ENCODE data around the gene CXXC4. TPM values are rescaled to one million over a fixed set of nuclear protein-coding genes. Genes with fewer than 3 reads are reported as not detected.

CXXC4 gene
- total RNA-seq, 2 experiments from 2014 or later = not detected

DNA sequence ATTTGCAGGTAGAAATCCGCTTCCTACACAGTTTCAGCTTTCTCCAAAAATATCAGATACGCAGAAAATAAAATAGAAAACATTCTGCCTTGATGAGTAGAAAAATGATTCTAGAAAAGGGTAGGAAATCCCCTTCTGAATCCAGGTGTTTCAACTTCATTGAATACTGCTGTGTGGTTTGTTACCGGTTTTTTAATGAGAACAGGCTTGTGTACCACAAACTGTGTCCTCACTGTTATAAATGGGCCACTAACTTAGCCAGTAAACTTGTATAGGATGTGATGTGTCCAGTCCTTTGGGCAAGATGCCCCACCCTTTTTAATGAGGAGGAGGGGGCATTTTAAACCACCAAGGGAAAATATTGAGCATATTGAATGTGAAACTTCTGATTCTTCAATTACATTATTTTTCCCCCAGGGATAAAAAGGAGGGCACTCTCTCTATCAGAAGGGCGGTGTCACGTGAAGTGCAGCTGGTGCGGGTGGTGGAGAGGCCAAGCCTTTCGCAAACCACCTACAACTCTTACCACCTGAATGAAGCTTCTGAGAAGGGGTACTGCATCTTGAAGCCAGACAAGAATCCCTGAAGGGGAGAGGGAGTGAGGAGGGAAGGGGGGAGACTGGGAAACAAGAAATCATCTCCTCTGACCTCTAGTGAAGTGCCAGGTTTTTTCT is 4.5 kb downstream of the CXXC4 start:
- POLR2A ChIA-PET = no interaction called here
- CTCF ChIA-PET = no interaction called here

DNA sequence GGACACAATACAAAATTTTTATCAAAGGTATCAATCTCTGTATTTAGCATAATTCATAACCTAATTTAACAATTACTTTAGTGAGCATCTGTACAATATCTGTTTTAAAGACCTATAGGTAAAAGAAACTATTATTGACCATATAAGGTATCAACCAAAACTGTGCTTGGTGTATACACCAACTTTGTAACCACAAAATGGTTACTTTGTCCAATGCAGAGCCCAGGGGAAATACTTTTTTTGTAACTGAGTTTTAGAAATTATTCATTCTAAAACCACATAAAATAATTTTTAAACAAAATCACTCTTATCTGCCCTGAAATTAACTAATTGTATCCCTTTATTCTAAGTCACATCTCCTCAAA is 5.0 kb downstream of the CXXC4 start:
- ChIA-PET POLR2A (no interaction called here), CTCF (no interaction called here)

DNA sequence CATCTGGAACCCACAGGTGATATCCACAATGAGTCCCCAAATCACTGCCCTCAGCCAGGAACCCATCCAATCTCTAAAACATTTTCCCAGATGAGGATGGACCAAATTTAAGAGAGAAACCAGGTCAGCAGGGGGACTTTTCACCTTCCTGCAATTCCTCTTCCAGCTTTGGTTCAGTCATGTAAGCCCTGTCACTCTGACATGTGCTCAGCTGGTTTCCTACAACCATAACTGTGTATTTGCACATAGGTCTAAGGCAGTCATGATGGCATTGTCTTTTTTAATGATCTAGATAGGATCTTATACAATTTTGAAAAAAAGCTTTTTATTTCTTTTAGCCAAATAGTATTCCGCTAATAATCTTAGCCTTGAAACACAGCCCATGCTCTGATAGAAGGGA is 6.5 kb downstream of the CXXC4 start:
- CTCF ChIA-PET = no interaction called here
- POLR2A ChIA-PET = no interaction called here

DNA sequence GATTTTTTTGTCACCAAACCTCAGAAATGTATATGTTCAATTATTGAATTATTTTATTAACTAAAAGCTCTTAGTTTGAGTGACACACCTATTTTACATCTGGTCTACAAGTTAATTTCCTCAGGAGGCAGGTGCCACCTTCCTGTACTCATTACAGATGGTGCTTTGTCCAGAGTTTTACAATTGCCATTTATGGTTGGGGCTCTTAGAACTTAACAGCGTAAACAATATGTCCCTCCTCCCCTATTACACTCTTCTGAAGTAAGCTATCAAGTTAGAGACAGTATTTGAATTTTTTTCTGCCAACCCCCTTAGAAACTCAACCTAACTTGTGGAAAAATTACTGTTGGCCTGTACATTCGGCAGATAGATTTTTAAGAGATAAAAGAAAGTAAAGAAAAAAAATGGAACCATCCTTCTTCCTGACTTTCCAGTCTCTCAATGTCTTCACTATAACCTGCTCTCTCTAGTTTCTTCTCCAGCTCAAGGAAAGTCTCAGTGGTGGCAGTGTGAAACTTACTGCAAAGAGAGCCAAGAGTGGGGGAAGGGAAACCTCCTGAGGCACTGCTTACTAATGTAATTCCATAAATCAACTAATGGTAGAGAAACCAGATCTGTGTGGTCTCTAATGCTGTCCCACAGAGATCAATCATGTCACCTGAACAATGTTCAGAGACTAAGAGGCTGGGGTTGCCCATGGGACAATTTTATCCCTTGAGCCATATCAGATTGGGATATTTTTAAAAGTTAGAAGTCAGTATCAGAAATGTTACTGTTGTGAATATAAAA is 7.8 kb downstream of the CXXC4 start:
- CTCF ChIA-PET = no interaction called here
- POLR2A ChIA-PET = no interaction called here

DNA sequence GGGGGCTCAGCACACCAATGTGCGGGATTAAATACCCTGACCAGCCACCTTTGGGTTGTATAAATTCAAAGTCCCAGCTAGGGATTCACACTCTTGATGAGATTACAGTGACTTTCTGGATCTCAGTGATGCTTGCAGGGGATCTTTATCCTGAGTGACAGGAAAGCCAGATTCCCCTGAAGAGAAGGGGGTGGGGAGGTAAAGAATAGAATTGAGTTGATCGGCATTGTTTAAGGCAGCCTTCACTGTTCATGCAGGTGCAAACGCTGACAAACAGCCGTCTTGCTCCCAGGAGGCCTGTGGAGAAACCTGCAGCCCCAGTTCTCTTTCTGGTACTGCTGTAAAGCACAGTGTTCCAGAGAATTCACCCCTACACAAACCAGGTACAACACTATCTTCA is 19.0 kb downstream of the CXXC4 start:
- ChIA-PET CTCF (no interaction called here), POLR2A (no interaction called here)

DNA sequence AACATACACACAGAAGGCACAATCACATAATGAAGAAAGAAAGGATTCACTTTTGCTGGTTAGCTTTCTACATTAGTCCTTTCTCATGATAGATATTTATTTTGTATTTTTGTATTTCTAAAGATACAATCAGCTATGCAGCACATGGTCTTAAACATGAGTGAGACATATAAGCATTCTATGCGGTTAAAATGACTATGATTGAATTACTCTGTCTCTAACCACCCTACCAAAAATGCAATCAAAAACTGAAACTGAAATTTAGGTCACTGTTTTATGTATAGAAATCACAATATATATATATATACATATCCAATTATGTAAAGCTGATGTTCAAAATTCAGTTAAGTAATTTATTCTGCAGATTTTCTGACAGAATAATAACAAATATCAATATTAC is 21.9 kb downstream of the CXXC4 start:
- ChIA-PET CTCF (no interaction called here), POLR2A (no interaction called here)

DNA sequence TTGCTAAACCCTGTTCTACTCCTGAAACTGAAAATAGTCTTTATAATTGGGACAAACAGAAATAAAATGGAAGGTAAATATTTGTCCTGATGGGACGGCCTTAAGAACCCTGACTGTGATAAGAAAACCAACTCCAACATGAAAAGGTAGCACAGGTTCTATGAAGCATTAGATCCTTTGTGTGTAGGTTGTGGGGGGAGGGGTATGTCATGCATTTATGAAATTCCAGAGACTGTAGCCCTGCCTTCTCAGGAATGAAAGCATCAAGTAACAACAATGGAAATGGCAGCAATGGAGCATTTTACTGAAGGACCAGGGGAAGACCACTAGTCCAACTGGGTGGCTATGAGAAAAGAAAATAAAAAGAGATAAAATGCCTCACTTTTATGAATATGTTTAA is 23.9 kb downstream of the CXXC4 start:
- ChIA-PET CTCF (no interaction called here), POLR2A (no interaction called here)

DNA sequence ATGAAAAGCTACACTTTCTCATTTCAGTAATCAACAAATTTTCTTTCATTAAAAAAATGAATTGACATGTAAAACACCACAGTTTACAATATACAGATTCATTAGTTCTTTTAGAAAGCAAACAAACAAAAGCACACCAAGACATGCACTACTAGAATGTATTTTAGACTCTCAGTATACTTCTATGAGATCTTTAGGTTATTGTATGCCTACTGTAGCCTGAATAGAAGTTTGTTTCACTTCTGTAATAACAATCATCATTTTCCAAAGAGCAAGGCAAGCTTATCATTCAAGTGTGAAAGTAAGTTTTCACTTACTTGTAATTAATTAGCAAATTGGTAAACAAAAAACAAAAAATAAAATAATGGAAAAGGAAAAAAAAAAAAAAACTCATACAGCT is 24.9 kb downstream of the CXXC4 start:
- POLR2A ChIA-PET = no interaction called here
- CTCF ChIA-PET = interaction anchor here (0.6 kb wide), 1 partner anchor 27 kb away, joined by 3 read pairs; no protein-coding TSS in a partner anchor

DNA sequence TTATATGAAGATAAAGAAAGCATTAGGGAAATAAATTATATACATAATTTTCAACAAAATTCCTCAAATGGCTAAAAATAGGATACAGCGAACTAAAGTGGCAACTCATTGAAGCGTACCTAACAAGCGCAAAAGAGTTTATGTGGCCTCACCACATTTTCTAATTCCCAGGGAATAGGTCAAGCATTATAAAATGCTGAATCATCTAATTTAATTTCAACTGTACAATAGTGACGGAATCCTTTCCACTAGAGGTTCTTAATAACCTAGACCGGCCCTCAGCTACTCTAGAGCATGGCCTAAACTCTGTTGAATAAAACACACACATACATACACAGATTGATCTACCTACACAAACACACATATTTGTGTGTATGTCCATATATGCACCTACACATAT is 29.1 kb downstream of the CXXC4 start:
- POLR2A ChIA-PET = no interaction called here
- CTCF ChIA-PET = no interaction called here

DNA sequence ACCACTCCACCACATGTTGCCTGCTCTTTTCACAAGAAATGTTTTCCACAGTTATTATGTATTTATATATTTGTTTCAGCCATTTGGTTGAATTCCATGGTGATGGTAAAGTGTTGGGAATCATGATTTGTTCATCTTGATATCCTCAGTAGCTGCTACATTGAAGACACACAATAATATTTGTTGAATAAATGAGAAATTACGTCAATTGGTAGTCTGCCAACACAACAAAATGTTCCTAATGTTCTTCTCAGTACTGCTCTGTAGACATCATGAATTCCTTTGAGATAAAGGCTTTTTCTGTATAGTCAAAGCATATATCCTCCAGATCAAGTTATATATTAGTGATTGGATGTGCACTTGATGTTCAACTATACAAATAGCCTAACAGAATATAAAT is 29.5 kb downstream of the CXXC4 start:
- ChIA-PET CTCF (no interaction called here), POLR2A (no interaction called here)

DNA sequence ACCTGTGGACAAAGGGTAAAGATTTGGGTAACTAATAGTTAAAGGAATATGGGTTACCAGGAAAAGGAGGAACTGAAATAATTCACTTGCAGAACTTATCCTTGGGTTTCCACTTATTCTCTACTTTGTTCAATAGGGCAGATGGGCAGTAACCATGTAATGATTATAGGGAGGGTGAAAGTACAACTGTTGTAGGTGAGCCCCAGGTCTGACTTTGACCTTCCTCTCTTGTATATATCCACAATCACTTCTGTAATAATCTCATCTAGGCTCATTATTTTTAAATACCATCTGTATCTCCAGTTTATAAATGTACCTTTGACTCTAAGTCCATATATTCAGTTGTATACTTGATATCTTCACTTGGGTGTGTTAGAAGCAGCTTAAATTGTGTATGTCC is 32.1 kb downstream of the CXXC4 start:
- CTCF ChIA-PET = no interaction called here
- POLR2A ChIA-PET = no interaction called here

DNA sequence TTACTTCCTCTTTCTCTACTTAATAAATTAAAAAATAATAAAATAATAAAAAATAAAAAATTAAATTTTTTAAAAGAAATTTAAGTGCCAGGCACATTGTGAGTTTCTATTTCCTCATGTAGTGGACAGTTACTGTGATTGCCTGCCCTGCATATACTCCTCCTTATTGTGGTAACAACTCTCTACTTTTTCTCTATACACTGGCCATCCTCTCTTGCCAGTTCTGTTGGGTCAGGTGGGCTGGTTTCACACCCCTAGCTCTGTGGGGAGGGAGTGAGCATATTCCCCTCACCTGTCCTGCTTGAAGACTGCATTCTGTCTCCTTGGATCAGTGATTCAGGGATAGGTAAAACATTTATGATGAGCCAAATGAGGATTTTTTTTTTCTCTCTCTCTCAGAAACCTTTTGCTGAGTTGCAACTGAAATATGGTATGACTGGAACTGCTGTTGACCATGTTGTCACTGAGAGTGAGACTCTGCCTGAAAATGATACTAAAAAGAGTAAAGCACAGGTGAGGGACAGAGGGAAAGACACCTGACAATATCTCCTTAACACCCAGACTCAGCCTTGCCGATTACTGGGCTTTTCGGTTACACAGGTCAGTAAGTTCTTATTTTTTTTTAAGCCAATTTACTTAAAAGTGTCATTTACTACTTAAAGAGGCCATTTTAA is 37.2 kb downstream of the CXXC4 start:
- ChIA-PET POLR2A (no interaction called here), CTCF (no interaction called here)

DNA sequence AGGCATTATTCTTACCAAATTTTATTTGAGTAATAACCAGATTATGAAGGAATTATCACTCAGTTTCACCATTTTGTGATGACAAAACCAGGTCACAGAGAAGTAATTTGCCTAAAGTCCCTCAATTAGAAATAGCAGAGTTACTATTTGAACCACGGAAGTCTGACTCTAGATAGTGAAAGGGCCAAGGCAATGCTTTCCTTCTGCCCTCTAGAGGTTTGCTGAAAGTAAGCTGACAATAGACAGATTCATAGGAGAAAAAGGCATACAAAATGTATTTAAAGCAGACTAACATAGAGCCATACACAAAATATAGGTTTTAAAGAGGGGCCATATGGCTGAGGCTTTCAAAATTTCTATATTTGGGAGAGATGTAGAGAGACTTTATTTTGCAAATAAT is 43.1 kb downstream of the CXXC4 start:
- POLR2A ChIA-PET = no interaction called here
- CTCF ChIA-PET = no interaction called here

DNA sequence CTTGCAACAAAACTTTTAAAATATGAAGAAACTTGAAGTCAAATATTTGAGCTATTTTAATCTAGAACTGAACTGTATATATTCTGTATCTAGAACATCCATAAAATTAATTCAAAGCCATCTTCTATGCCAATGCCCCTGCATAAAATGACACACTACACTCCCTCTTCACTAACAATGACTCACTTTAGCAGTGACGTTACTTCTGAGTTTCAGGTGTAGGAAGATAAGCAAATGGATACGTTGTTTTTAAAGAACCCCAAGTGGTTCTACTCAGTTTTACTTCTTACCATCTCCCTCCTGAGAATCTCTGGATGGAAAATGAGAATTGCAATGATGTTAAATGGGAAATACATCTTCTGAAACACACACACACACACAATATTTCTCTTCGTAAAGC is 45.2 kb downstream of the CXXC4 start:
- ChIA-PET POLR2A (no interaction called here), CTCF (no interaction called here)

DNA sequence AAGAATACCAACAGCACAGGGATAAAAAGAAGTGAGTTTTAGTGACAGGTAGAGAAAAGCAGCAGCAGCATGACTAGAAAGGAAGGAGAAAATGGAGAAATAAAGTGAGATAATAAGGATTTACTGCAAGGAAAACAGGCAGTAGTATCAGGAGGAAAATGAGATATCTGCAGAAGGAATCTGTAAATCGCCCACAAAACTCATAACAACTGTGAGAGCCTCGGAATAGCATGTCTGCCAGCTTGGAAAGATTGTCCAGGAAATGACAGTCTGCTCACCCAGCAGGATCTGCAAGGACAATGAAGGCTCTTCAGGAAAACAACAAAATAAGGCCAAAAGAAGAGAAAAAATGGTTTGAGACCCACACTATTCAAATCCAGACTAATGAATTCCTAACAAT is 47.4 kb downstream of the CXXC4 start:
- ChIA-PET CTCF (no interaction called here), POLR2A (no interaction called here)

DNA sequence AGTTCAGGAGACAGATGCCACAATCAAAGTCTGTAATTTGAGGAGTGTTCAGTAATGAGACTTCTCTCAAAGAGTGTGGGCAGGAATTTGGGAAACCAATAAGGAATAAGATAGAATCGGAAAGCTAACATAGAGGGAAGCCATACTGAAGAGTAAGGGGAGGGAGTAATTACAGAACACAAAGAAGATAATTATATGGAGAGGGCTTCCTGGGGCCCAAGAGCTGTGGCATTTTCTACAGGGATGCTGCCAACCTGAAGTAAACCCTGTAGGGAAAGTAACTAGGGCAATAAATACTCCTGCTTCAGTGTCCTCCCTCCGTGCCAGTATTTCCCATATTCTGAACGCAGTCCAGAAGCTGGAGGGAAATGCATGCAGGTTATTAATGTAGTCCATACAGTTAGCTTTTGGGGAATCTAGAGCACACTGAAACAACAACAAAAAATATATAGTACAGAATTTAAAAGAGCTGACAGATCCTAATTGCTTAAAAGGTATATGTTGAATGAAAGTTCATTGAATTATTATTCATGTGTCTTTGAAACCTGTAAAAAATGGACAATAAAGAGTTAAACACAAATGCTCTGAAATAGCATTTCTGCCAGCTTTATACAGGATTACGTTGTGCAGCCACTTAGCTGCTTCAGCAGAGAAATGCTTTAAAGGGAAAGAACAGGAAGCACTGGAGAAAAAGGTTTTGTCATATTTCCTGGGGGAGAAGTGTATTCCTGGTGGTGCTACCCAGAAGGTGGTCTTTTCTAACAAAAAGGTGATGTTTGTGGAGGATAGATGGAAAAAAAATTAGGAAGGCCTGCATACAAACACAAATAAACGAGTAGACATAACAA is 48.0 kb downstream of the CXXC4 start:
- POLR2A ChIA-PET = no interaction called here
- CTCF ChIA-PET = no interaction called here

DNA sequence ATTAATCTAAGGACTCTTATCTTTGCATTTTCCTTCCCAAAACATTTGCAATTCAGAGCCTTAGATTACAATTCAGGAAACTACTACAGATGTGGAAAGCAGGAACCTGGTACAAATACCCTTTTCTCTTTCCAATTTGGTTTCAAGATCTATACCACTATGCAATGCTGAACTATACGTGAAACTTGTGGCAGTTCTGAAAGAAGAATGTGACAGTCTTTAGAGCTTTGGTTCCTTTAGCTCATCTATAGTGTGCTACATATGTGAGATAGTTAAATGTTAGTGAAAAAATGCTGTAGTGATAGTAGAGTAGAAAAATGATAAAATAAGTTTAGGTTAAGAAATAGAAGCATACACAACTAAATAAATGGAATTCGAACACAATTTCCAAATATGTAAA is 50.0 kb downstream of the CXXC4 start:
- POLR2A ChIA-PET = no interaction called here
- CTCF ChIA-PET = no interaction called here

DNA sequence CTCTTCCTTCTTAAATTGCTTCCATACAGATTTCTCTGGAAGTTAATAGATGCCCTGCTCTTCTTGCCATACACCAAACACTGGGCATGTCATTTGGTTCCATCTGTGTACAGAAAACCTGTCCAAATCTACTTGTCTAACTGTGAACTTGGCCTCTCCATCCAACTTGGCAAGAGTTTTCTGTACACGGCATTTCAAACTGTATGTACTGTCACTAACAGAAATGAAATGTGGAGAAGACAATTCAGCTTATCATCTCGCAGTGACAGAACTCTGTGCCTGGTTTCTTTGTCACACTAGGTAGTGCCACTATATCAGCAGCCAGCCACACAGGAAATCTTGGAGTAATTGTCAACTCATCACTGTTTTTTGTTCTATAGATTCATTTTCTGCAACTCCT is 58.2 kb downstream of the CXXC4 start:
- CTCF ChIA-PET = no interaction called here
- POLR2A ChIA-PET = no interaction called here

DNA sequence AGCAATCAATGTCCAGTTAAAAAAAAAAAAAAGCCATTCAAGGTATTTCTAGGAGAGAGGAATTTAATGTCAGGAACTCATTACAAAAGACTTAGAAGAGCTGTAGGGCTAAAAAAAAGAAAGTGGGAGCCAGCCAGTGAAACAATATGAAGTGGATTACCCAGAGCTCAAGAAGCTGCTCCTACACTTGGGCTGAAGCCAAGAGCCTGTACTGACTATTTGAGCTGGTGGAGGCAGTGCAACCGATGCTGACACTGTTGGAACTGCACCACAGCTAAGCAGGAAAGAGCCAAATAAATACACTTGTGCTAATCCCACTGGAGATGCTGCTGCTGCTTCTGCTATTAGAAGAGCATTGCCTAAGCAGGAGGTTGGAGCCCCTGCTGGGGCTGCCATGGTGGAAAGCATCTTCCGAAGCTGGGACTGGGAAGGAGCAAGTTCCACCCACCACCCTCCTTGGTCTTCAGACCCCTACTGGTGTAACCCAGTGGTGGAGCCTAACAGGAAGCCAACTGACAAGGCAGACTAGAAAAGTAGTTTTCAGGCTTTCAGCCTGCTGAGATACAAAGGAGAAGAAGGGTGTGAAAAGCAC is 65.4 kb downstream of the CXXC4 start:
- ChIA-PET POLR2A (no interaction called here), CTCF (no interaction called here)

DNA sequence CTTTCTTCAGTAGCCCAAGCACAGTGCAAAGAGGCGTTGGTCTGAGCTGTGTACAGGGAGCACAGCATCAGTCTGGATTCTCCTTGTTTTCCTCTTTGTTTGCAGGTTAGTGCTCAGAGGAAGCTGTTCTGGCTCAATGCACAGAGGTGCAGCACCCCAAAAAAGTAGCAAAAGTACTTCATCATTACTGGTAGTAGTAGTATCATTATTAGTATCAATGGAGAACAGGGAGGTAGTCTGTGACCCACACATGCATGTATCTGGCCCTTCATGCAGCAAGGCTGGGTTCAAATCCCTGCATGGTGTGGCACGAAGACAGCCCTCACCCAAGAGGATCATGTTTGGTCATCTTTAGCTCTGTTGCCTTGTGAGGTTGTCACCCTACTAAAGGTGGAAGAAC is 68.7 kb downstream of the CXXC4 start:
- CTCF ChIA-PET = no interaction called here
- POLR2A ChIA-PET = no interaction called here

DNA sequence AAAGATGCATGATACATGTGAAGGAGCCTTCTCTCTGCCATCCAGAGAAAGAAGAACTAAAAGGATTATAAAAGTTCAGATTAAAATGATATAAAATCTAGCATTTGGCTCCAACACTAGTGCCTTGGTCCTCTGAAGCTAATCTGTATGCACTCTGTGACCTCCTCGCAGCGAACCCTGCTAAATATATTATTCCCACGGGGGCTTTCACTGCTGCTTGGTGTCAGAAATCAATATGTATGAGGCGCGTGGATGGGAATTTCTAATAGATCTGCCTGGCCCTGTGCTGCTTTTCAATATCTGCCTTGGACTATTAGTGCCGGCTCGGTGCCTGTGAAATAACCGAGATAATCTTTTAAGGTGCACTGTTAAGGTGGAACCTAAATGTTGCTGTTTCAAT is 69.7 kb downstream of the CXXC4 start:
- POLR2A ChIA-PET = no interaction called here
- CTCF ChIA-PET = no interaction called here
